SK-N-SH (cell line): ENCODE results near the gene KDM6B. TPM values are rescaled to one million over a fixed set of nuclear protein-coding genes. Genes with fewer than 3 reads are reported as not detected.

Source experiments
- CTCF ChIA-PET: fragments of 300-600, 350-600 bp; formaldehyde crosslinking; extraction: SDS; loops from one replicate; lab custom pipeline; 2021; lab: Yijun Ruan, JAX
- POLR2A ChIA-PET: fragments of 350-600 bp; sonication (Branson Sonifier 250); formaldehyde crosslinking; extraction: SDS; loops from one replicate; lab custom pipeline; 2020; ENCODE audit warnings: antibody characterized with exemption, inconsistent platforms; lab: Yijun Ruan, JAX
- DNase-seq: peaks from one replicate; pipeline ENCODE4 v3.0.0; 2012
- H2AFZ ChIP-seq: fragments of 200-600 bp; sonication (generic); 2 replicates; pipeline ENCODE4 v1.8.1; 2016; ENCODE audit warnings: antibody characterized with exemption, mild to moderate bottlenecking, low read depth
- H3F3A ChIP-seq: fragments of 200-600 bp; sonication (generic); replicated peaks from 2 replicates; pipeline ENCODE3; 2016; ENCODE audit warnings: antibody characterized with exemption, mild to moderate bottlenecking; ENCODE audit not compliant: insufficient read depth
- H3K27ac ChIP-seq, 2 experiments: fragments of 200-500 bp in 1 of 2; fragments of 200-600 bp in 1 of 2; sonication (Bioruptor generic) in 1 of 2; sonication (generic), shearing (Covaris generic) in 1 of 2; 2 replicates each; pipeline versions ENCODE4 v1.5.1 to v1.6.1; 2014 to 2016; ENCODE audit warnings: low read depth in 2 of 2, inconsistent platforms in 1 of 2, low read length in 1 of 2, mild to moderate bottlenecking in 1 of 2, mixed read lengths in 1 of 2
- H3K27me3 ChIP-seq: fragments of 200-600 bp; sonication (generic), shearing (Covaris generic); 2 replicates; pipeline ENCODE4 v1.6.1; 2016; ENCODE audit warnings: mixed run types; ENCODE audit not compliant: insufficient read depth
- H3K36me3 ChIP-seq, 2 experiments: fragments of 200-500 bp in 1 of 2; fragments of 200-600 bp in 1 of 2; sonication (Bioruptor generic) in 1 of 2; sonication (generic) in 1 of 2; replicated peaks in 1 of 2; 2 replicates each; pipeline versions ENCODE3 to v1.5.1; 2014 to 2016; ENCODE audit warnings: low read length in 1 of 2, mild to moderate bottlenecking in 1 of 2; ENCODE audit not compliant: insufficient read depth in 2 of 2, control insufficient read depth in 1 of 2
- H3K4me1 ChIP-seq, 2 experiments: fragments of 200-500 bp in 1 of 2; fragments of 200-600 bp in 1 of 2; sonication (Bioruptor generic) in 1 of 2; sonication (generic), shearing (Covaris generic) in 1 of 2; 2 replicates each; pipeline versions ENCODE4 v1.5.1 to v1.6.1; 2014 to 2016; ENCODE audit warnings: low read depth in 1 of 2, low read length in 1 of 2, mixed run types in 1 of 2; ENCODE audit not compliant: insufficient read depth in 2 of 2, control insufficient read depth in 1 of 2
- H3K4me2 ChIP-seq: fragments of 200-600 bp; sonication (generic), shearing (Covaris generic); 2 replicates; pipeline ENCODE4 v1.6.1; 2017; ENCODE audit warnings: mixed run types
- H3K4me3 ChIP-seq, 2 experiments: fragments of 200-500 bp in 1 of 2; fragments of 200-600 bp in 1 of 2; sonication (Bioruptor generic) in 1 of 2; sonication (generic), shearing (Covaris generic) in 1 of 2; 2 replicates each; pipeline versions ENCODE4 v1.5.1 to v1.8.1; 2014 to 2016; ENCODE audit warnings: low read depth in 2 of 2, inconsistent platforms in 1 of 2, low read length in 1 of 2, mild to moderate bottlenecking in 1 of 2, mixed read lengths in 1 of 2, moderate library complexity in 1 of 2
- H3K79me2 ChIP-seq: fragments of 200-600 bp; sonication (generic); 2 replicates; pipeline ENCODE4 v1.8.1; 2017; ENCODE audit warnings: mild to moderate bottlenecking; ENCODE audit not compliant: insufficient read depth
- H3K9ac ChIP-seq: fragments of 200-600 bp; sonication (generic); 2 replicates; pipeline ENCODE4 v1.6.1; 2017; ENCODE audit warnings: mixed run types
- H3K9me2 ChIP-seq: fragments of 200-600 bp; sonication (generic); 2 replicates; pipeline ENCODE4 v1.6.1; 2017; ENCODE audit warnings: mixed run types
- H3K9me3 ChIP-seq: fragments of 200-600 bp; sonication (generic); 2 replicates; pipeline ENCODE4 v1.6.1; 2017; ENCODE audit warnings: mixed run types, mild to moderate bottlenecking, moderate library complexity
- H4K20me1 ChIP-seq: fragments of 200-600 bp; sonication (generic); 2 replicates; pipeline ENCODE4 v1.6.1; 2017; ENCODE audit warnings: mild to moderate bottlenecking, mixed run types; ENCODE audit not compliant: insufficient read depth
- CHD2 ChIP-seq: fragments of 150-350 bp; IDR thresholded peaks from 2 replicates; pipeline ENCODE4 v1.6.1; 2018; ENCODE audit warnings: low read length; ENCODE audit not compliant: partially characterized antibody
- ELF1 ChIP-seq: IDR thresholded peaks from 2 replicates; pipeline ENCODE4 v1.4.0; 2012
- EZH2phosphoT487 ChIP-seq: fragments of 200-600 bp; sonication (generic); IDR thresholded peaks from 2 replicates; pipeline ENCODE4 v1.6.1; 2017; ENCODE audit warnings: low read depth, mixed run types, mild to moderate bottlenecking, antibody characterized with exemption, moderate library complexity, borderline replicate concordance
- FOSL2 ChIP-seq: IDR thresholded peaks from 2 replicates; pipeline ENCODE4 v1.4.0; 2012; ENCODE audit warnings: low read depth, mild to moderate bottlenecking, moderate library complexity, borderline replicate concordance
- FOXJ3 ChIP-seq: sonication (generic); formaldehyde crosslinking; IDR thresholded peaks from 2 replicates; pipeline ENCODE4 v1.5.1; 2020; ENCODE audit warnings: mild to moderate bottlenecking, missing genetic modification reagents
- GATA2 ChIP-seq: sonication (generic); formaldehyde crosslinking; IDR thresholded peaks from 2 replicates; pipeline ENCODE4 v1.5.0; 2020; ENCODE audit warnings: mild to moderate bottlenecking, missing genetic modification reagents
- MEF2A ChIP-seq: IDR thresholded peaks from 2 replicates; pipeline ENCODE4 v1.4.0; 2012; ENCODE audit warnings: low read depth, borderline replicate concordance
- PBX3 ChIP-seq: IDR thresholded peaks from 2 replicates; pipeline ENCODE4; 2012
- SMC3 ChIP-seq: IDR thresholded peaks from 2 replicates; pipeline ENCODE4 v1.6.1; 2012; ENCODE audit warnings: low read depth, low read length, improper control_type of control experiment
- TCF12 ChIP-seq: IDR thresholded peaks from 2 replicates; pipeline ENCODE4 v1.4.0; 2012
- WGBS: methylation state at CpG from one replicate; pipeline ENCODE4 v1.1.6; 2017; ENCODE audit warnings: low lambda C conversion rate; 5-methylcytosine and 5-hydroxymethylcytosine counted together
- polyA plus RNA-seq, 3 experiments: library from polyadenylated mRNA; depleted of rRNA; stranded (reverse); fragments of >200 nt; gene quantifications; 2 replicates each; pipeline ENCODE4 v1.2.3, GENCODE V29; 2012

The KDM6B gene
- polyA plus RNA-seq, 1 of the 3 experiments (the other 2 are of a cell fraction), result 2.6 TPM

GRCh38 chr17:7854078-7854777 lies 20.2 kb downstream of the KDM6B start (continued):
- TF ChIP-seq CHD2 (no peak), MEF2A (no peak), SMC3 (no peak)

DNA sequence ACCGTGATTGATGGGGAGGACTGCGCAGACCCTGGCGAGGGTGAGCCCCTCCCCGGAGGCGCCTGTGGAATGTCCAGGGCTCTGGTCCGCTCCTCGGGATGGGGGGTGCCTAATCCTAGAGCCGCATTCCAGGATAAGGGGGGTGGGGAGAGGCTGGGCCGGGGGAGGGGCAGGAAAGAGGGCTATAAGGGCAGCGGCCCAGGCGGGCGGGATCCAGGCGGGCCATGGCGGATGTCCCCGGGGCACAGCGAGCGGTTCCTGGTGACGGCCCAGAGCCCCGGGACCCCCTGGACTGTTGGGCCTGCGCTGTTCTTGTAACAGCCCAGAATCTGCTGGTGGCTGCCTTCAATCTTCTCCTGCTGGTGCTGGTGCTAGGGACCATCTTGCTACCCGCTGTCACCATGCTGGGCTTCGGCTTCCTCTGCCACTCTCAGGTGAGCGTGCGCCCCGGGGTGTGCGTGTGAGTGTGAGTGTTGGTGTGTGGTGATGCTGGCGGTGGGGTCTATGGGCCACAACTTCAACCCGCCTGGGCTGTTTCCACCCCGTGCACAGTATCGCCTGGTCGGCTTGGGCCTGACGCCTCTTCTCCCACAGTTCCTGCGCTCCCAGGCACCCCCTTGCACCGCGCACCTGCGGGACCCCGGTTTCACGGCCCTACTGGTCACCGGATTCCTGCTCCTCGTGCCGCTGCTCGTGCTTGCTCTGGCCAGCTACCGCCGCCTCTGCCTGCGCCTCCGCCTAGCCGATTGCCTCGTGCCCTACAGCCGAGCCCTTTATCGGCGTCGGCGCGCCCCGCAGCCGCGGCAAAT lies 21.0 kb downstream of the KDM6B start, which contains the start of gene TMEM88:
TMEM88 (plus strand) TSS at position 216 of the 809 bp plus-strand sequence; CDS start at position 225, 9 bp downstream.
- H3K4me3 ChIP-seq, result peak within 1 kb of the TSS; percentile 72 to 77; a peak in 2 of 4 replicates
- no peak for DNase-seq
- peaks cover 29 to 50% of the 10 kb centered on the region in 2 experiments for H3K36me3 ChIP-seq
- no peaks in the 10 kb centered on the region for H3K9me3 ChIP-seq
- ChIA-PET CTCF (interaction anchor here (1.3 to 3.1 kb wide), 5 partner anchors 10 to 43 kb away, joined by 3 to 32 read pairs (median 3); partner anchors contain the start of gene KDM6B), POLR2A (no interaction called here)
- H3K4me2 ChIP-seq, result peak within 1 kb of the TSS; percentile 91
- H3K9ac ChIP-seq, result peak within 1 kb of the TSS; percentile 79; the same call in 1 of the 2 replicates
- peak within 1 kb of the TSS; percentile 93 to 100 for H3K27ac ChIP-seq
- no peak for TF ChIP-seq MEF2A
- no peak for TF ChIP-seq EZH2phosphoT487
- 0 out of 2 replicates have a peak, but pooled peaks have one; percentile 9 for TF ChIP-seq PBX3
- TF ChIP-seq FOSL2, result no peak
- TF ChIP-seq GATA2, result no peak
- no peak for TF ChIP-seq FOXJ3 (CRISPR knock-in tag)
- no peak for TF ChIP-seq TCF12
- TF ChIP-seq ELF1, result no peak
- TF ChIP-seq, all 33 proteins: peak for 1
- no peaks in the 10 kb centered on the region for H3K9me2 ChIP-seq
- peaks cover 23 to 46% of the 10 kb centered on the region in 2 experiments; a peak in 3 of 4 replicates for H3K4me1 ChIP-seq
- no peaks in the 10 kb centered on the region for H3K27me3 ChIP-seq
- no peak within 1 kb of the TSS for H2AFZ ChIP-seq
- peaks cover 17% of the 10 kb centered on the region; the same call in 1 of the 2 replicates for H3K79me2 ChIP-seq
- H3F3A ChIP-seq, result peaks cover 31% of the 10 kb centered on the region
- 94% methylated on average over 48 of the region's 57 CpGs for WGBS
- H4K20me1 ChIP-seq, result peaks cover 22% of the 10 kb centered on the region

- Histone ChIP-seq H3K4me1 (peaks cover 23 to 46% of the 10 kb centered on the region in 2 experiments; a peak in 3 of 4 replicates), H3K27ac (peak overlapping the region; percentile 93 to 100), H3K4me2 (peak overlapping the region; percentile 91), H3F3A (peaks cover 25% of the 10 kb centered on the region), H3K9me3 (no peaks in the 10 kb centered on the region), H3K79me2 (peaks cover 17% of the 10 kb centered on the region; the same call in 1 of the 2 replicates), H3K27me3 (no peaks in the 10 kb centered on the region), H3K36me3 (peaks cover 23 to 48% of the 10 kb centered on the region in 2 experiments), H3K4me3 (peak overlapping the region in 1 of 2 experiments; percentile 72; a peak in 1 of 4 replicates), H2AFZ (no peak overlapping the region), H4K20me1 (peaks cover 16% of the 10 kb centered on the region), H3K9me2 (no peaks in the 10 kb centered on the region), H3K9ac (peak overlapping the region; percentile 79; the same call in 1 of the 2 replicates)
- ChIA-PET CTCF (interaction anchor here (1.3 to 3.1 kb wide), 10 partner anchors 11 to 255 kb away, joined by 3 to 32 read pairs (median 6); partner anchors contain the start of gene KDM6B), POLR2A (no interaction called here)
- TF ChIP-seq EZH2phosphoT487, result no peak
- peak; percentile 7 for TF ChIP-seq CHD2
- 72% methylated on average over 15 of the region's 15 CpGs for WGBS
- DNase-seq, result no peak
These were observed 21.6 kb downstream of the KDM6B start for GRCh38 chr17:7855660-7856010.
